ENCODE results near the gene PLA2G4A. TPM values are rescaled to one million over a fixed set of nuclear protein-coding genes. Genes with fewer than 3 reads are reported as not detected.

PLA2G4A gene
- polyA plus RNA-seq, 10 donors: 3.4 to 10.4 (median 5.1) TPM

DNA sequence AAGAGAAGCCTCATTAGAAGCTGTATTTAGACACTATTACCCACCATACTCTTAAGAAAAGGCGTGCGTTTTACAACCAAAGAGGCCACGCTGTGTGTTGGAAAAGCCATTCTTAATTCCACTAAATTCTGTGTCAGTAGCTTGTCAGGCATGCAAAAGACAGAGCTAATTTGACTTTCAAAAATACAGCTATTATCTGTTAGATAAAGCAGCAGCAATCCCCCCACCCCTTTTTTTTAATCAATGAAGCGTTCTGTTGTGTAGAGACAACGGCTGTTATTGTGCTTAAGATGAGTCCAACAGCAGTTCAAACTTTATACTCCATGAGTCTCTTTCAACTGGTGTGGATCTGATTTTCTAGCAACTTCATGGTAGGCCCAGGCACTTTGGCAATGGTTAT is 43.5 kb downstream of the PLA2G4A start:
- DNase-seq: no peak

DNA sequence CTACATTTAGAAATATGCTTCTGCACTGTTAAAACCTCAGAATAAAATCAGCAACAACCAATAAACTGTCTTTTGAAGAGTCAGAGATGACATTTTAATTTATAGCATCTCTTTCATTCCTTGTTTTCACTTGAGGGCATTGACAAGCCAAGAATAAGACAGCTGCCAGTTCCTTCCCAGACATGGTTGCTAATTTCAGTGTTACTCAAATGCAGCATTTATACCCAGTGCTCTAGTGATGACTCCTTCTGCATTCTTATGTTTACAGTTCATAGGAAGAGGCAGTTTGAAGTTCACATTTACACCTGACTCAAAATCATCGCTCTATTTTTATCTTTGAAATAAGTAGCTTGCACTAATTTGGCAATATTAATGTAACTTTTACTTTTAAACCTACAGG is 44.9 kb downstream of the PLA2G4A start:
- DNase-seq: no peak

DNA sequence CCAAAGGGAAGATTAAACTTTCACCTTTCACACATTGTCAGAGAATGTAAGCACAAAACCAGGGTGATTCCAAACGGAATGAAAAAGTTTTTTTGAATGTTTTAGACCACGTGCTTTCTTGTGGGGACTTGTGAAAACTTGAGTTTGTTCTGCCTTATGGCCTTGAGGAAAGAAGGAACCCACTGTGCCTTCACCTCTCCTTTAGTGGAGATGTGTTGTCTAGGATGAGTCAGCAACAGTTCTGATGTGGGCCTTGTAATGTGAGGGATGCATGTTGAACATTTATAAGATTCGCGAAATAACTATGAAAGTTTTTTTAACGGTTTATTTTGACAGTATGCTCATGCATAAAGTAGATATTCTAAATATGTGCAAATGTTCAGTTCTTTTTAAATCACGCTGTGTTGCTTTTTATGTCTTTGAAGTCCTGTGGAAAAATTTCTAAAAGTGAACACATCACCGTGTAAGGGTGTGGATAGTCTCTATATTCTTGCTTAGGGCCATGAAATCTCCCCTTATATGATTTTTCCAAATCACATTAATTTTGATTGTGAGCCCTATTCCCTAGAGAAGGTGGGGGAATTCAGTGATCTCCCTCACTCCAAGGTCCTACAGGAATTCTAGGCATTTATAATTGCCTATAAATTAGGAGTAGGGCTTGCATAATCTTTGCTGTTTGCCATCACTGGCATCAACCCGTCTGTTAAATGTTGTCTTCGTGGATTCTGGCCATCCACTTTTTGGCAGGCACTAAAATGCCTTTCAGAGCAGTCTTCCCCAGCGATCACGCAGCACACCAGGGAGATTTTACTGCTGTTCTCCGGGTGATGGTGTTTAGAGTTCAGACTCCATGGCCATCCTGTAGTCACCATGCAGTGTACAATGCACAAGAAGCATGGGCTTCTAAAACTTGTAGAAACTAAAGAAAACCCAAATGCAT is 47.4 kb downstream of the PLA2G4A start:
- no peak for DNase-seq

DNA sequence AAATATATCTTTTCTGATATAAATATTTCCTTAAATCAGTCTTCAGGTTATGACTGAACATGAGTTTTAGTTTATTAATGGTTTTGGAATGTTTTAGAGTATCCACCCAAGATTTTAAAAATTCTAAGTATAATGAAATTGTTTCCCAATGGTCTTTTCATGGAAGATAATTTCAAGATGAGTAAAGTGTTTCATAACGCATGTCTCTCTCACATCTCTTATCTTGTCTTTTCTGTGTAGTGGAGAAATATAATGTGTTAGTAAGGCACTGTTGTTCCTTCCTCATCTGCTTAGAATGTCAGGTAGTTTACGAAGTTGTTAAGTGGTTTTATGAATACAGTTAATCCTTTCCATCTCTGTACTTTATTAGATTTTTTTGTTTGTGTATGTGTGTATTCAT is 49.6 kb downstream of the PLA2G4A start:
- DNase-seq: no peak

DNA sequence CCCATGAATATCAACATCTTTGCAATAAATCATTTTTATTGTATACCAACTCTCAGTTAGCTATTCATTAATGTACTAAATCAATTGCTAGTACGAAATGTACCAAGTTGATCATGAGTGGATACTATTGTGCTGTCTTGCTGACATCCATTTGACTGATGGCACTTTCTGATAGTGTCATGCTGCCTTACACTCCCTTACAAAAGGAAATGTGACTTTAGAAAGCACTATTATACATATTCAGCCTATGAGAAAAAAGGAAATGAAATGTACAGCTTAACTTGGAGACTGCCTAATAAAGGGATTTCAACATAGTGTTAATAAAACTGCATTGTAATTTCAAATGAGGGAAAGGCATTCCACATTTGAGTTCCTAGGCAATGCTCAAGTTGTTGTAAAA is 52.2 kb downstream of the PLA2G4A start:
- DNase-seq: no peak

DNA sequence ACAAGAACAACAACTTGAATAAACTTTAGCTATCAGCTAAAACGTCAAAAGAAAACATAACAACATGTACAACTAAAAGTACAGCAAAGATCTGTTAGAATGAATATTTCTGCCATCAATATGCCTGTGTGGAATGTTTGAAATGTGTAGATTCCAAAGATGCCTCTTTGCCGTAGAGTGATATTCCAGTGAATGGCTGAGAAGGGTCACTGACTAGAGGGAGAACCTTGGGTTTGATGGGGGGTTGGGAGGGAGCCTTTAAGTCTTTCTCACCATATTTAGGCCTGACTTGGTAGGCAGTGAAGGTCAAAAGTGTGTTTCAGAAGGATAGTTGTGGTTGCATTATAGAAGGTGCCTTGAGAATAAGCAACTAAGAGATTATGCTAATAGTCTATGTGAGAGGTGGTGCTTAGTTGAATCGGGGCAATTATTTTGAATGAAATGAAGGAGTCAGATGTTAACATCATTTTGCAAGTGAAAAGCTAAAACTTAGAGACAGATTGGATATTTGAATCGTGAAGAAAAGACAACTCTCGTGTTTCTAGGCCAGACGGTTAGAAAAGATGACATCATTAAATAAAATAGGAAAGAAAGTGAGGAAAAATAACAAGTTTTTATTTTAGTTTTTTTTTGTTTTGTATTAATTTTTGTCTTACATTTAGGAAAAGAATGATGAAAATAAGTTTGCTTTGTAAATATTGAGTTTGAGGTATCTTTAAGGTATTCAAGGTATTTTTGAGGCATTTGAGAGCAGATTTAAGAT is 53.8 kb downstream of the PLA2G4A start:
- no peak for DNase-seq

DNA sequence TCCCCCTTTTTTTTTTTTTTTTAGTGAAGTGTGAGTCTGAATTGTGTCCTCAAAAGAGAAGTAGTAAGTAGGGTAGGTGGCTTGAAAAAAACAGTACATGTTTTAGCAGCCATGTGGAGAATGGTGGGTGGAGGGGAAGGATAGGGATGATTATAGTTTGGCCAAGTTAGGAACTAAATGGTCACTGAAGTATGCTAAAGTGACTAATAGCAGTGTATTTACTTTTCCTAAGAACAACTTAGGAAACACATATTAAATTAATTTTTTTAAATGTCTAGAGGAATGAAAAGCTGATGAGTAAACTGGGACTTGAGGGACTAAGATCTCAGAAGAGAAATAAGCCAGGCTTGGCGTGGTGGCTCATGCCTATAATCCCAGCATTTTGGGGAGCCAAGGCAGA is 55.5 kb downstream of the PLA2G4A start:
- DNase-seq: no peak

DNA sequence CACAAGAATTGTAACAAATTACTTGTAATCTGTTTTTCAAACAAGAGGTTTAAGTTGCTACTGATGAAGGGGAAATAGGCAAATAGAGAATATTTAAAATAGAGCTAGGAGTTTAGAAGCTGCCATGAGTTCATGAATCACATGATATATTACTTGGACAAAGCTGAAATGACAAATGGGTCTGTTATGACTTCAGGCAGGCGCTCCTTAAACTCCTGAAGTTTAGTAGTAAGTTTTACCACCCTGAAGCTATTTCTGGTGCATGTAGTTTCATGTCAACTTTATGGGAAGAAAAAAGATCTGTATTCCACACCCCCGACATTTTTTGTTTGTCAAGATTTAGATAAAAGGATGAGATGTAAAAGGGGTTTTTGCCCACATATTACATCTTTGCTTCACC is 58.5 kb downstream of the PLA2G4A start:
- no peak for DNase-seq

DNA sequence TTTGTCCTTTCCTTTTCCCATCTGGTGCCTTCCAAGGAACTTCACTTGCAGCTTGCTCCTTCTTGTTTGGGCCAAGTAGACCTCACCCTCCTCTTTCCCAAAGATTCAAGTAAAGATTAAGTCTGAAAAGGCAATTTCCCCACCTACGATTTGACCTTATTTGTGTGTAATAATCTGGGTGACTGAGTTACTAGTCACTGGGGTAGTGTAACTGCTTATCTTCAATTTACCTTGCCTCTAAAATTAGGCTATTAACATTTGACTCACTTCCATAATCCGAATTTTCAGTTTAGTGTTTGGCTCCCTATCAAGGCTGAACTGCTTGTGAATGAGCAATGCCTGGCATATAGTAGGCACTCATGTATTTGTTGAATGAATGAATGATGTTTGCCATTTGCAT is 59.6 kb downstream of the PLA2G4A start:
- no peak for DNase-seq

DNA sequence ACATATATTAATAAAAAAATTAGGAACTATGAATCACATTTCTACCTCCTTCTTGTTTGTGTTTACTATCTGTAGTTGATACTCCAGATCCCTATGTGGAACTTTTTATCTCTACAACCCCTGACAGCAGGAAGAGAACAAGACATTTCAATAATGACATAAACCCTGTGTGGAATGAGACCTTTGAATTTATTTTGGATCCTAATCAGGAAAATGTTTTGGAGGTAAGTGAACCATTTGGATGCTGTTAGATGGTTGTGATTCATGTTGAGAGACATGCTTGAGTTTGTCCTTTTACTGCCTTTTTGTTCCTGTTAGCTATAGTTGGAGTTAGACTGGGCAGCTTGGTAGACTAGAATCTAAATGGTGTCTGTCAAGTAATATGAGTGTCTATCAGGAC is 64.2 kb downstream of the PLA2G4A start:
- DNase-seq: no peak

DNA sequence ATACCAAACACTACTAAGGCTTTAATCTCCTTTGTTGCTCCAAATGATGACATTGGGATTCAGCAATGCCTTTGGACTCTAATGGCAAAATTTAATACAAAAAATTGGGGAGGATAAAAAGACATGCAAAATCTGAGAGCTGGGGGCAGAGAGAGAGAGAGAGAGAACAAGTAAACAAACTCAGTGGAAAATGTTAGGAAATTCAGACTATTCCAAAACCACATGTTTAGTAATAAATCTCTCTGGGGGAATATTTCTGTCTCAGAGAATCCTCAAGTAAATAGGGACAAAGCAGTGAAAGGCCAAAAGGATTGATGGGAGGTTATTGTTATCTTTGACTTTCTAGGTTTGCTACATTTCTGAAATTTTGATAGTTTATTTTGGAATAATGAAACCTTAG is 65.7 kb downstream of the PLA2G4A start:
- DNase-seq: no peak

DNA sequence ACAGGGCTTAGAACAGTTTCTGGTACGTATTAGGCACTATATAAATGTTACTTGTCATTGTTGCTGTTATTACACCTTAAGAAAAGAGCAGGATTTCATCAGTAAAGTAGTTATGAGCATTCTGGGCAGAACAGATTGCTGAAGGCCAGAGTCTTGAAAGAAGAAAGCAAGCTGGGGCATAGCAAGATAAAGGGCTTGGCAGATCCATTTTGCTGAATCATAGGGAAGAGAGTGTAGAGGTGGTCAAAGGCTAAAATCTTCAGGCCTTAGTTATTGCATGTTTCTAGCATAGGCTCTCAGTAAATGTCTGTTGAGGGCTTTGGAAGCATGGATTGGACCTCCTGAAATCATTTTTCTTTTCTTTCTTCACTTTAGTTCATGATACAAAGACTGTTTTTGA is 67.5 kb downstream of the PLA2G4A start:
- no peak for DNase-seq

DNA sequence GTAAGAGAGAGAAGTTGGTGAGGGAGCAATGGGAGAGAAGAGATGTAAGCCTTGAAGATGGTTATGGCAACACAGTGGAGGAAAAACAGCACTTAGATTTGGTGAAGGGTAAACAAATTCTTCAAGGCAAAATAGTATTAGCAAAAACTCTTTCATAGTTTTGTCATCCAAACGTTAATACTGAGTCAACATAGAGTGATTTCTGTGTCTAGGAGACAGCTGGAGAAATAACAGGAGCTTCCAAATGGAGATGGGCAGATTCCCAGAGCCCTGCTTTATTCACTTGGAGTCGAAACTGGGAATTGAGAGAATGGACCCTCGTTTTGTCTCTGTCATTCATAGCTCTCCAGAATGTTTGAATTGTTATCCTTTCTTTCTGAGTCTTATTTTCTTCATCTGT is 68.3 kb downstream of the PLA2G4A start:
- DNase-seq: no peak

DNA sequence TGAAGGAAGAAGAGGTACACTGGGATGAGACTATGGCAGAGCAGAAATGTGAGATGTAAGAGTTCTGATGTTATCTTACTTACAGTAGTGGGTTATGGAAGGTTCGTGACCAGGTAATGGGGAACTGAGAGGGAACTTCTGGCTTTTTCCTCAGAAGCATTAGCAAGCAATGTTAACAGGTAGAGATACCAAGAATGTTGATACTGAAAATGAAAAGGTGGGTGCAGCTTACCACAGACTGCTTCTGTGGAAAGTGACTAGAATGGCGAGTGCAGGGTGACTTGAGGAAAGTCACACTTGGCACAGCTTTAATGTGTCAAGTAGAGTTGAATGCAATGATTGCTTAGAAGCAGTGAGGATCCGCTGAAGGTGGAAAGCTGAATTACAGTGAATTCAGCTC is 70.8 kb downstream of the PLA2G4A start:
- no peak for DNase-seq

DNA sequence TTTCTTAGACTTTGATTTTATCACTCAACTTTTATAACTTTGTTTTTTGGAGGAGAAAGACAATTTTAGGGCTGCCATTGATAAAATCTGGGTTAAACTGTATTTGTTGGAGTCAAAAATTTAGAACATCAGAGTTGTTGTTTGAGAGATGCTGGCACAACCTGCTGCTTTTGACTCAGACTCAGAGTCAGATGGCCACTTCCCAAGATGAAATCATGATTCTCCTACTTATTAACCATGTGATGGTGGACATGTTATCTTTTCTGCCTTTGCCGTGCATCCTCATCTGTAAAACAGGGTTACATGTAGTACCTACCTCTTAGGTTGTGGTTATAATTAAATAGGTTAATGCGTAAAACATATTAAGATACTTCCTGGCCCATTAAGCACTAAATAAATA is 71.2 kb downstream of the PLA2G4A start:
- DNase-seq: no peak

DNA sequence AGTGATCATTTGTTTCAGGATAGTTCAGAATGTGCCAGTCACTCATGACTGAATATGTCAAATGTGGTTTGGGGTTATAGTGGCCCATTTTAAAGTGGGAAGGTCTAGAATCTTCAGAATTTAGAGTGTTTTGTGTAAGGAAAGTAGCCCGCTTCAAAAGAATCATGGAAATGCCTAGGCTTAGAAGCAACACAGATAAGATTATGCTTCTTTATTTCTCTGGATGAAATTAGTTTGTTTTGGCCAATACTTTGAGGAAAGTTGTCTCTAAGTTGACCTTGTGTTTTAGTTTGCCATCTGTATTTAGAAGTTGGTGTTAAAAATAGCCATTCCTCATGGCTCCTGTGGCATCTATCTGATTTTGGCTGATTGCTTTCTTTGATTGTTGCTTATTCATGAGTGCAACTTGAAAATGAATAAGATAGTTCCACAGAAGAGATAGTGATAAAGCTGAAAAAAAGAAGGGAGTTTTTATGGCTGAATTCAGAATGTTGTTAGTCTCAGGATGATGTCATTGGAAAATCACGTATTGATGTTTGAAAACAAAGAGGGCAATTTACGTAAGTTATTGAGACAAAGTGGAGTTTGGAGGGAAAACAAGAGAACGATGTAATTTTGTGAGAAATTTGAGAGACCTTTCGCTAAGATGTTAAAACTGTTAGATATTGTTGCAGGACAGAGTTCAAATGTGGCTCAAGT is 71.9 kb downstream of the PLA2G4A start:
- DNase-seq: no peak

DNA sequence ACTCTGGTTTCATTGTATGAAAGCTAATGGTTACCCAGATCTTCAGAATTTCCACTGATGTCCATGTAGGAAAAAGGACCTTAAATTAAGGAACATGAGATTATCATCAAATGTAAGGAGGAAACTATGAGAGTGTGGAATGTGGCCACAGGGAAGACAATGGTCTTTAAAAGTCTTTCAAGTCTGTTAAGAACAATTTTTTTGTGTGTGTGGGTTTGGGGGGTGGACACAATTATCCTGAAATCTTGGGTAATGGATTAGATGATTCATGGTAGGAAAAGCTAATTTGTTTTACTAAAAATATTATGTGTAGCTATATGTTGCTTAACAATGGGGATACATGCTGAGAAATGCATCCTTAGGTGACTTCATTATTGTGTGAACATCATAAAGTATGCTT is 72.9 kb downstream of the PLA2G4A start:
- DNase-seq: no peak

DNA sequence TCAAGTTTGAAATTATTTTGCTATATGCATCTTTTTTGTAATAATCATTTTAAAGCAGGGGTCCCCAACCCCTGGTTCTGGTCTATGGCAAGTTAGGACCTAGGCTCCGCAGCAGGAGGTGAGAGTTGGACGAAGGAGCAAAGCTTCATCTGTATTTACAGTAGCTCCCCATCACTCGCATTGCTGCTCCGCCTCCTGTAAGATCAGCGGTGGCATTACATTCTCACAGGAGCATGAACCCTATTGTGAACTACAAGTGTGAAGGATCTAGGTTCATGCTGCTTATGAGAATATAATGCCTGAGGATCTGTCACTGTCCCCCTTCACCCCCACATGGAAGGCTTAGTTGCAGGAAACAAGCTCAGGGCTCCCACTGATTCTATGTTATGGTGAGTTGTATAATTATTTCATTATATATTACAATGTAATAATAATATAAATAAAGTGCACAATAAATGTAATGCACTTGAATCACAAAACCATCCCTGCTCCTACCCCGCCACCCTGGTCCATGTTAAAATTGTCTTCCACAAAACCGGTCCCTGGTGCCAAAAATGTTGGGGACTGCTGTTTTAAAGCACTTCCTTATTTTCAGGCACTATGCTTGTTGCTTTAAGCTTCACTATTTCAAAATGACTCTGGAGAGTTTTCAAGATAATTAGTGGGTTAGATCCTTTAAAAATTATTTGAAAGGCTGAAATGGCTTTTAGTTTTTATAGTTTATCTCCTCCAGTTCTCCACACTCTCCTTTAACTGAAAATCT is 74.8 kb downstream of the PLA2G4A start:
- no peak for DNase-seq

DNA sequence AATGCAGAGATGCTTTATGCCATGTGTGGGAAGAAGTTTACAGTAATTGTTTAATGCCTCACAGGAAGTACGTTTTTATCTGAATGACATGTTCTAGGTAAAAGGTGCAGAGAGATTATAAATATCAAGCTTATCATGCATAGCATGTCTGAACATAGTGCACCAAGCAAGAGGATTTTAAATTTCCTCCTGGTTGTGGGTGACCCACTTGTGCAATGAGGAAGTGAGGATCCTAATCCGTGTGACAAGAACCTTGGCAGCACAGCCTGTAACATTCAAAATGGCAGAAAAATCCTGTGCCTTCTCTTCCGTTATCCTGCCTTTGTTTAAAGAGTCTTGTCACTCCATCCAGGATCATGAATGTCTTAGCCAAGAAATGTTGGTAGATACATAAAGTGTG is 75.6 kb downstream of the PLA2G4A start:
- no peak for DNase-seq

DNA sequence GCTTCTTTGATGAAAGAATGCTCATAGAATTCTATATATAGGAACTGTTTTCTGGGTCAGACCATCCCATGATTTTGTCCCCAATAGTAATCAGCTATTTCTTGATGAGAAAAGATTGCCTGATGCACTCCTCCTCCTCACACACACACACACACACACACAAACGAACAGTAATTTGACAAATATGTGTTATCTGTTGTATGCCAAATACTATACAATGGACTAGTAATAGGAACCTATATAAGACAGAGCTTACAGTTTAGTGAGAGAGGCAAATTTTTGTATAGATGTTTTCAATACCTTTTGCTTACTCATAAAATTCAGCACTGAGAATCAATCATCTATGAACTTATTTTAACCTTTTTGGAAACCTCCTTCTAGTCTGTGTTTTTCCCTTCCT is 76.8 kb downstream of the PLA2G4A start:
- DNase-seq: peak in 2 of 3 donors; percentile 29 to 43

DNA sequence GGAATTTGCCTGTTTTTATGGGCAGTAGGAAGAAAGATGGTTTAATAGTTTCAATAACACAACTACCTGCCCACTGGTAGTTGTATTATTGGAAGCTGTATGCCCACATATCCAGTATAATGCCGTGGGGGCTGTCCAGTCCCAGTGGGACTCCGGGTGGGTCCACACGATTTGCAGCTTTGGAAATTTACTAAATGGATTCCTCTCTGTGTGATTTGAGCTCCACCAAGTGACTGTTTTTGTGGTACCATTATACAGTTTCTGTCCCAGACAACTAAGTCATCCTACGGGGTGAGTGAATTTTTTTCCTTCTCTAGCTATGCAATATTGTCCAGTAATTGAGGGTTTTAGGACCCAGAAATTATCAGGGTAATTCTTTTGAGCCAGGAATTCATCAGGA is 86.8 kb downstream of the PLA2G4A start:
- no peak for DNase-seq
